Activated naive CD4-positive, alpha-beta T cell treated with anti-CD3 and anti-CD28 coated beads, Interleukin-2, amount 50 U/mL, for 16 hours (primary cell): ENCODE results near the gene WDFY4.

Experiments used
- DNase-seq: peaks from one replicate; pipeline ENCODE4 v3.0.0-alpha.2; 2020

The WDFY4 gene

GRCh38 chr10:49000437-49001398 is 316.0 kb downstream of the WDFY4 start:
- DNase-seq = no peak

- no peak for DNase-seq
These were observed 316.7 kb downstream of the WDFY4 start for GRCh38 chr10:49001402-49001801.

- DNase-seq = no peak
These were observed 317.4 kb downstream of the WDFY4 start for GRCh38 chr10:49001870-49002672.

DNA sequence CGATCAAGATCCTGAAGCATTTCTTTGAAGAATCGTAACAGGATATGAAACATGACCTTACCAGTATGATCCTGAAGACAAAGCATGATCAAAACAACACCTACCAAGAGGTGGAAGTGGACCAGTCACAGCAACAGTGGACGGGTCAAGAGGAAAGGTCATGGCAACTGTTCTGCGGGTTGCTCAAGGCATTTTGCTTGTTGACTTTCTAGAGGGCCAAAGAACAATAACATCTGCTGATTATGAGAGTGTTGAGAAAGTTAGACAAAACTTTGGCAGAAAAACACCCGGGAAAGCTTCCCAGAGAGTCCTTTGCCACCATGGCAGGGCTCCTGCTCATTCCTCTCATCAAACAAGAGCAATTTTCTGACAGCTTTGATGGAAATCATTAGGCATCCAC is 320.6 kb downstream of the WDFY4 start:
- DNase-seq = no peak

DNA sequence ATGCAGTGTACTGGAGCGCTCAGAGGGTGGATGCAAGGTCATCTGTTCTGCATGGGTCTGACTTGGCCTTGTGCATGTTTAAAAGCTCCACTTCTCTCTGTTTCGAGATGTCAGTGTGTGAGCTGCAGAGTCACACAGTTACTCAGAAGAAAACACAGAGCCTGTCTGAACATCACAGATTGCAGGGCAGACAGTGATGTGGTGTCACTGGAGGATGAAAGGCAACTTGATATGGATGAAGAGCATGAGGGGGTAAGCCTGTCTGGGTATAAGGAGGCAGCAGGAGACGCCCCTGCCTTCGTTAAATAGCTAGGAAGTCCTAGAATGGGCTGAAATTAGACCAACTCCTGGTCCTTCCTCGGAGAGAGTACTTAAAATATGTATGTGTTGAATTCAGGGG is 322.5 kb downstream of the WDFY4 start:
- no peak for DNase-seq

- DNase-seq = no peak
These were observed 323.4 kb downstream of the WDFY4 start for GRCh38 chr10:49008091-49008490.

DNA sequence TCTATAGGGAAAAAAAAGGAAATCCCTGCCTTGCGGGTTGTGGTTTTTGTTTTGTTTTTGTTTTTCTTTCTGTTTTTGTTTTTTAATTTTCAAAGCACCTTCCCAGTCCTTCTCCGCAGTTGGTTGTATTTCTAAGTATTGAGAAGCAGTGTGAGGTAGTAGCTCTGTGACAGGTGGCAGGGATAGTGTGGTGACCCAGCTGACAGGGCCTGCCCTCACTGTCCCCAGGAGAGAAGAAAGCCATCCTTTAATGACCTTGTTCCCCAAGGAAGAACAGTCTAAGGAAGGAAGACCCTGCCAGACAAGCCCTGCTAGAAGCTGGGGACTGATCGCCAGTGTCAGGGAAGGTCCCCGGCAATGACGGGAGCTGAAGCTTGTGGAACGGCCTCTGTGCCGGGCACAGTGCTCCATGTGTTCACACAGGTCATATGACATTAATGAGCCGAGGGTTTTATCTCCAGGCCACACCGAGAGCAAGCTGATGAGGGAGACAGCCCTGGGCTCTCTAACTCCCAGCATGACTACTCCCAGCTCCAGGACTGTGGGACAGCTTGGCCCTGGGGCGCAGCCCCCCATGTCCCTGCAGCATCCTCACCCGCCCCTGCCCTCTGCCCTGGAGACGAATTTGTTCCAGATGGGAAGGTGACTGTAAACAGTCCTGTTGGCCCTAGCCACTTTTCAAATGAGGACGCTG is 324.0 kb downstream of the WDFY4 start:
- DNase-seq = no peak

GRCh38 chr10:49009199-49009979 is 324.7 kb downstream of the WDFY4 start:
- no peak for DNase-seq

DNA sequence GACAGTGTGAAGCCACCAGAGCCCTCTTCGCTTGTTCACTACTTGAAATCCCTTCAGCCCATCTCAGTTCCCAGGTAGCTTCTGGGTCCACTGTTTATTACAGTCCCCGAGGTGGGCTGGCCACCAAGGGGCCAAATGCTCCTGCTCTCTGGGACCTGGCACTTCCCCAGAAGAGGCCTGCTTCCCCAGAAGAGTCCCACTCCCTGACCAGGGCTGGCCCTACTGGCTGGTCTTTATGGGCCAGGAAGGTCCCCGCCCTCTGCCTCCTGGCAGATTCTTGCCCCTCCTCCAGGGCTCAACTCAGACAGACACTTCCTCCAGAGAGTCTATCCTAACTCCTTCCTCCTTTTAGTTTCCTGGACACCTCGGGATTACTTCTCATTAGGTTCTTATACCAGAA is 325.6 kb downstream of the WDFY4 start:
- no peak for DNase-seq

- no peak for DNase-seq
These were observed 326.2 kb downstream of the WDFY4 start for GRCh38 chr10:49010865-49011264.

DNA sequence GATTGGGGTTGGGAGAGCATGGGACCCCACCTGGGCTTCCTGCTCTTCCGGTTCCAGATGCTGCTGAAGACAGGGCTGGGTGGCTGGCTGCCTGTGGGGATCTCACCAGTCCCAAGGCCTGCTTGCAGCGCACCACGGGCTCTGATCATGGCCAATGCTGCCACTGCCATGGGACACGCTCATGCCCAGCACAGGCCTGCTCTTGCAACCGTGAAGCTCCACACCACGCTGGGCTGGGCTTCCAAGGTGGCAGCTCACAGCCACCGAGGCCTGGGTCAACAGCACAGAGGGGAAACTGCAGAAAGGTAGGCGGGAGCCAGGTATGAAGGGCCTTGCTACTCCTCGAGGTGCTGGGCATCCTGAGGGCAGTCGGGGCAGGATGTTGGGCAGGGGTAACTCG is 327.1 kb downstream of the WDFY4 start:
- no peak for DNase-seq

- DNase-seq = no peak
These were observed 327.9 kb downstream of the WDFY4 start for GRCh38 chr10:49012603-49013002.

DNA sequence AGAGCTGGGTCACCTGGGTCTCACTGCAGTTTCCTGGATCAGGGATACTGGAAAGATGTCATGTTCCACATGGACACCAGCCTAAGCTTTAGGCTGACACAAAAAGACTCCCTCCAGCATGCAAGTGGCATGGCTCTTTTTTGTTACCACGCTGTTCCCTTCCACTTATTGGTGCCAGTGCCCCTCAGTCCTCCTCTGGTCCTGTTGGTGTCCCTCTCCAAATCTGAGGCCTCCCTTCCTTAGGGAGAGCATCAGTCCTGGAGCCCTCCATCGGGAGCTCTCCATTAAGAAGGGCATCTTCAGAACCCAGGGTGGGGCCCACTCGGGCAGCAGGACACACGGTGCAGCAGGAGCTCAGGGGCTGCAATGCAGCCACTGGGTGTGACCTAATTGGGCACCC is 331.0 kb downstream of the WDFY4 start:
- DNase-seq = no peak

DNA sequence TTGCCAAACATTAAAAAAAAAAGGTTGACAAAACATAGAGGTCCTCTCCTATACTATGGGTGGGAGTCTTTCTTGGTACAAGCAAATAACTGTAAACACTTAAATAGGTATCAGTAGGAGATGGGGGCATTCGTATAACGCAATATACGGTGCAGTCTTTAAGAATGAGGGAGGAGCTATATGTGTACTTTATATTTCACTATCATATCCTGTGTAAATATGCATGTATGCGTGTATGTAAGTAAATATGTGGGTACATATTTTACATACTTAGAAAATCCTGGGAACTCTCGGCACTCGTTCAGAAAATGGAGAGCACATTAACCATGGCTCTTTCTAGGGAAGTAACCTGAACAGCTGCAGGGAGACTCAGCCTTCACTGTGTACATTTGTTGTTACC is 337.0 kb downstream of the WDFY4 start:
- no peak for DNase-seq

- DNase-seq = no peak
These were observed 338.4 kb downstream of the WDFY4 start for GRCh38 chr10:49023071-49023470.

GRCh38 chr10:49023752-49024151 is 339.1 kb downstream of the WDFY4 start:
- DNase-seq = no peak

DNA sequence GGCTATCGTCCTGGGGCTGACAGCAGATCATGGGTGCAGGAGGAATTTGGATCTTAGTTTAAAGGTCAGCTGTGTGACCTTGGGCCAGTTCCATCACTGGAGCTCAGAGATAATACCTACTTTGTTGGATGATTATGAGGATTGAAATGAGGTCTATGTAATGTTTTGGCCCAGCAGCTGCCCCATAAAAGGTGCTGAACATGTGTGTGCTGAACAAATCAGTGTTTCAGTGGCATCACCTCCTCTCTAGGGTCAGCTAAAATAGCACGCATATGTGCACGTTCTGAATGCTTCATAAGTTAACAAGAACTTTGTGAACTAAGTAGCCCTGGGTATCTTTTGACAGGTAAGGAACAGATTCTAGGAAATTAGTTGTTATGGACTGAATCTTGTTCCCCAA is 339.8 kb downstream of the WDFY4 start:
- DNase-seq = no peak

GRCh38 chr10:49025347-49025983 is 340.8 kb downstream of the WDFY4 start:
- DNase-seq = no peak

GRCh38 chr10:49028639-49029038 is 344.0 kb downstream of the WDFY4 start:
- no peak for DNase-seq

- DNase-seq = no peak
These were observed 345.0 kb downstream of the WDFY4 start for GRCh38 chr10:49029666-49030065.
